Esophagus squamous epithelium (tissue), 5 donors: ENCODE data around the gene UPF1. TPM values are rescaled to one million over a fixed set of nuclear protein-coding genes. Genes with fewer than 3 reads are reported as not detected.

Experiments
- DNase-seq: peaks from one replicate; lab custom pipeline; 2025; lab: John Stamatoyannopoulos, UW
- H3K27ac ChIP-seq, 4 donors: fragments of 200-600 bp; sonication (generic); one replicate each; pipeline ENCODE4 v1.5.1; 2016 to 2019; ENCODE audit warnings: mild to moderate bottlenecking in 1 of 4
- H3K27me3 ChIP-seq, 4 donors: fragments of 200-600 bp; sonication (generic); 1 replicate in 3 of 4; 2 replicates in 1 of 4; pipeline versions ENCODE4 v1.5.1 to v1.6.0; 2017 to 2021; ENCODE audit warnings: antibody characterized with exemption in 1 of 4
- H3K36me3 ChIP-seq, 3 donors: fragments of 200-600 bp; sonication (generic); one replicate each; pipeline ENCODE4 v1.5.1; 2016 to 2019
- H3K4me1 ChIP-seq, 3 donors: fragments of 200-600 bp; sonication (generic); one replicate each; pipeline ENCODE4 v1.5.1; 2017 to 2019
- H3K4me3 ChIP-seq, 4 donors: fragments of 200-600 bp; sonication (generic); 1 replicate in 3 of 4; 2 replicates in 1 of 4; pipeline ENCODE4 v1.5.1; 2016 to 2019; ENCODE audit warnings: mild to moderate bottlenecking in 2 of 4, moderate library complexity in 1 of 4
- H3K9me3 ChIP-seq, 3 donors: fragments of 200-600 bp; sonication (generic); one replicate each; pipeline ENCODE4 v1.5.1; 2016 to 2019
- POLR2A ChIP-seq, 4 donors: fragments of 450-650 bp; IDR thresholded peaks; one replicate each; pipeline ENCODE4 v1.6.1; 2017; ENCODE audit warnings: antibody characterized with exemption in 4 of 4, mild to moderate bottlenecking in 4 of 4, moderate library complexity in 3 of 4
- WGBS, 2 donors: methylation state at CpG; one replicate each; pipeline ENCODE4 v1.1.5; 2018; 5-methylcytosine and 5-hydroxymethylcytosine counted together
- intact Hi-C: fragments of 100-400 bp; cut with DNase I; formaldehyde crosslinking; loops from one replicate; pipeline ENCODE4 v1.15.0; 2022
- total RNA-seq, 4 donors: library from RNA; depleted of rRNA; stranded (reverse); fragments of >200 nt; gene quantifications; one replicate each; pipeline ENCODE4 v1.1.0, GENCODE V29; 2016
- TF ChIP-seq, protein P1 (sequence below), 6 experiments: fragments of 450-650 bp in 4 of 6; fragments of 200-600 bp in 2 of 6; sonication (generic) in 2 of 6; IDR thresholded peaks; one replicate each; pipeline ENCODE4 v1.5.1; 2016 to 2019; ENCODE audit warnings: antibody characterized with exemption in 6 of 6, mild to moderate bottlenecking in 4 of 6, moderate library complexity in 4 of 6
- donor health status: DM: yes; HTN: yes; CAD: no.

UPF1 gene
- total RNA-seq, 4 donors from 2014 or later, result 31.6 to 69.7 (median 55.6) TPM

DNA sequence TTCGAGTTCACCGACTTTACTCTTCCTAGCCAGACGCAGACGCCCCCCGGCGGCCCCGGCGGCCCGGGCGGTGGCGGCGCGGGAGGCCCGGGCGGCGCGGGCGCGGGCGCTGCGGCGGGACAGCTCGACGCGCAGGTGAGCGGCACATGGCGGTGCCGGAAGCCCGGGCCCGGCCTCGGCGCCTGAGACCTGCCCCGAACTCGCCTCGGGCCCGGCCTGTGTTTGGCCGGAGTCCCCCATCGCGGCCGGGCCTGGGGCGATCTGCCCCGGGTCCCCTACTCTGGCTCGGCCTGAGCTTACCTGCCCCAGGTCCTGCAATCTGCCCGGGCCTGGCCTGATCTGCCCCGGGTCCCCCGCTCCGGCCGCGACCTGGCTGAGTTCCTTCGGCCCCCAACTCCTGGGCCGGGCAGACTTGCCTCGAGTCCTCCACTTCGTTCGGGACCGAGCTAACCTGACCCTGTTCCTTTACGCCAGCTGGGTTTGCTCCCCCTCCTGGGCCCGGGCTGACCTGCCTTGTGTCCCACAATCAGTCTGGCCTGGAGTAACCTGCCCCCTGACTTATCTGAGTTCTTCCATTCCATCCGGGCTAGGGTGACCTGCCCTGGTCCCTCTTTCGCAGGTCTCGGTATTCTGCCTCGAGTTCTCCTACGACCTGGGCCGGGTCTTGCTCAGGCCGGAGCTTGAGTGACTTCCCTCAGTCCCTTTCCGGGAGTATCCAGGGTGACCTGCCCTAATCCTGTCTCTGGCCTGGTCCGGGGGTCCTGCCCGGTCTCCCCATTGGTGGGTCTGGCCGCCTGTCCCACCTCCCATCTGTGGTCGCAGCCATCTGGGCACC, 764 bp downstream of the UPF1 start:
- intact Hi-C loops, result no loop called here
- H3K27ac ChIP-seq, result peak overlapping the region; percentile 83 to 96 (median 94)
- DNase-seq, result no peak
- H3K4me3 ChIP-seq, result peak overlapping the region; percentile 59 to 95 (median 92)
- TF ChIP-seq, protein P1, sequence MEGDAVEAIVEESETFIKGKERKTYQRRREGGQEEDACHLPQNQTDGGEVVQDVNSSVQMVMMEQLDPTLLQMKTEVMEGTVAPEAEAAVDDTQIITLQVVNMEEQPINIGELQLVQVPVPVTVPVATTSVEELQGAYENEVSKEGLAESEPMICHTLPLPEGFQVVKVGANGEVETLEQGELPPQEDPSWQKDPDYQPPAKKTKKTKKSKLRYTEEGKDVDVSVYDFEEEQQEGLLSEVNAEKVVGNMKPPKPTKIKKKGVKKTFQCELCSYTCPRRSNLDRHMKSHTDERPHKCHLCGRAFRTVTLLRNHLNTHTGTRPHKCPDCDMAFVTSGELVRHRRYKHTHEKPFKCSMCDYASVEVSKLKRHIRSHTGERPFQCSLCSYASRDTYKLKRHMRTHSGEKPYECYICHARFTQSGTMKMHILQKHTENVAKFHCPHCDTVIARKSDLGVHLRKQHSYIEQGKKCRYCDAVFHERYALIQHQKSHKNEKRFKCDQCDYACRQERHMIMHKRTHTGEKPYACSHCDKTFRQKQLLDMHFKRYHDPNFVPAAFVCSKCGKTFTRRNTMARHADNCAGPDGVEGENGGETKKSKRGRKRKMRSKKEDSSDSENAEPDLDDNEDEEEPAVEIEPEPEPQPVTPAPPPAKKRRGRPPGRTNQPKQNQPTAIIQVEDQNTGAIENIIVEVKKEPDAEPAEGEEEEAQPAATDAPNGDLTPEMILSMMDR (IDR thresholded peaks at IDR 0.05), result no peak
- no peak for TF ChIP-seq POLR2A (IDR thresholded peaks at IDR 0.05)
- peaks cover 0 to 1% (median under 1%) of the 10 kb centered on the region in 3 donors for H3K9me3 ChIP-seq
- 0% methylated on average over 9 to 12 of the region's 69 CpGs for WGBS, 2 donors
- no peaks in the 10 kb centered on the region for H3K27me3 ChIP-seq
- peaks cover 22 to 54% (median 30%) of the 10 kb centered on the region in 3 donors for H3K4me1 ChIP-seq
- peaks cover 0 to 25% (median 0%) of the 10 kb centered on the region in 3 donors for H3K36me3 ChIP-seq

DNA sequence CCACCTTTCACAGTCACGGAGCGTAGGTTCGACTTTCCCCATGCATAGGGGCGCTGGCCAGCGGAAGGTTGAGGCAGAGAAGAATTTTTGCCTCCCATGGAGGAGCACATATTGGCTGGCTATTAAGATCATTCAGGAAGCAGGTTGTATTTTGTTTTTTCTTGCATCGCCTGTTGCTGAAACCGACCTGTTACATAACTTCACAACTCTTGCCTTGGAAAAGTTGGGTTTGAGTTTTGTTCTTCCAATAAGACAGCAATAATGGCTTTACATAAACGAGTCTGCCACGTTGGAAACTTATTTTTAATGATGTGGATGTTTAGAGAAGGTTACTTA, 1.4 kb downstream of the UPF1 start:
- Histone ChIP-seq H3K9me3 (no peaks in the 10 kb centered on the region), H3K27me3 (no peaks in the 10 kb centered on the region), H3K27ac (peak overlapping the region; percentile 83 to 96 (median 94)), H3K36me3 (peaks cover 0 to 31% (median 0%) of the 10 kb centered on the region in 3 donors), H3K4me3 (peak overlapping the region; percentile 59 to 95 (median 92)), H3K4me1 (peaks cover 22 to 60% (median 30%) of the 10 kb centered on the region in 3 donors)
- intact Hi-C loops, result no loop called here
- 2 to 5% methylated on average over 6 to 7 of the region's 9 CpGs for WGBS, 2 donors
- DNase-seq, result no peak
- TF ChIP-seq POLR2A (IDR thresholded peaks at IDR 0.05), result no peak
- TF ChIP-seq, protein P1 (IDR thresholded peaks at IDR 0.05), result no peak

DNA sequence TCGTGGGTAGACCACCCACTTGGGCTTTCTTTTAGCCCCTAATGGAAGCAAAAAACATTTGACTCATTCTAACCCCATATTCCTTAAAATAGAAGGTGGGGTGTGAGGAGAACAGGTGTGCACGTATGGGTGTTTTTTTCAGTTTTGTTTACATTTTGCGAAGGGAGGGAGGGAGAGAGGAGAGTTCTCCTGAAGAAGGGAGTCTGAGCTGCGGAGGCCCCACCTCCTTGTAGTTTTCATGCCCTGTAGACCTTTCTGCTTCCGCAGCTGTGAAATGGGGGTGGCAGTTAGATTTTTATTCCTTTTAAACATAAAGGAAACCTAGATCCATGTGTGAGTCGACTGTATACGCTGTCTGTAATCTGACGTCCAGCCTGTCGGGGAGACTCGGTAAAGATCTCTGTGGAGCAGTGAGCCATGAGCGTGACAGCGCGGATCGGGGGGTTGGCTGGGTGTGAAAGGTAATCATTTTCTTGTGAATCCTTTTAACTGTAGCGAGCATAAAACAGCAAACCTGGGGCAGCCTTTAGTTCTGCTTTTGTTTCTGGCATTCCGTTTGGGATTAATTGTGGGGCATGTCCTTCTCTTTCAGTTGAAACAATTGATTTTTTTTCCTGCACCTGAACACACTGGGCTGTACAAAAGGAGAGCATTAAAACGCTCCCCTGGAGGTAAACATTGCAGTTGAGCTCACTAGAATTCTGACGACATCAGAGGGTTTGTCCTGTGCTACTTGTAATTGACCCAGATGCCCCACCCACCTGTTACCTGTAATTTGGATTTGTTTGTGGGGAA, 2.3 kb downstream of the UPF1 start:
- WGBS, 2 donors, result 3 to 13% methylated on average over 17 of the region's 18 CpGs
- no peak for TF ChIP-seq POLR2A (IDR thresholded peaks at IDR 0.05)
- TF ChIP-seq, protein P1 (IDR thresholded peaks at IDR 0.05), result no peak
- Histone ChIP-seq H3K36me3 (peaks cover 0 to 36% (median 0%) of the 10 kb centered on the region in 3 donors), H3K9me3 (no peaks in the 10 kb centered on the region), H3K27me3 (no peaks in the 10 kb centered on the region), H3K4me1 (peaks cover 31 to 69% (median 32%) of the 10 kb centered on the region in 3 donors), H3K27ac (peak overlapping the region; percentile 83 to 96 (median 94)), H3K4me3 (peak overlapping the region; percentile 59 to 95 (median 92))
- DNase-seq, result no peak
- intact Hi-C loops, result no loop called here

DNA sequence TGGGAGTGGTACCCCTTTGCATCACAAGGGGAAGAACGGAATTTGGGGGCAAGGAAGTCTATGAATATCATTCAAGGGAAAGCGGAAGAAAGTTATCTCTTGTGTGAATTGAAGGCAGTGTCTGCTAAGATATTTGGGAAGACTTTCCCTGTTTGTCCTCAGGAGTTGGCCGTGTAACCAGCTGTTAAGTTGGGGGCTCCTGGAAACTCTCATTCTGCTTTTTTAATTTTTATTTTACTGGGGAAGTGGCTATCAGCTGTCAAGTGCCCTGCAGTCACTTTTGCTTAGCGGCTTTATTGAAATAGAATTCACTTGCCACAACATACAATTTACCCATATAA, 2.9 kb downstream of the UPF1 start:
- no peak for TF ChIP-seq POLR2A (IDR thresholded peaks at IDR 0.05)
- TF ChIP-seq, protein P1 (IDR thresholded peaks at IDR 0.05), result no peak
- Histone ChIP-seq H3K27ac (peak overlapping the region in 2 of 4 donors; percentile 83 to 94), H3K27me3 (no peaks in the 10 kb centered on the region), H3K36me3 (peaks cover 0 to 42% (median 0%) of the 10 kb centered on the region in 3 donors), H3K4me3 (peak overlapping the region in 2 of 4 donors; percentile 92 to 93), H3K4me1 (peaks cover 37 to 75% (median 38%) of the 10 kb centered on the region in 3 donors), H3K9me3 (no peaks in the 10 kb centered on the region)
- DNase-seq, result no peak
- WGBS, 2 donors, result 50 to 57% methylated on average over 4 of the region's 4 CpGs
- intact Hi-C loops, result no loop called here
